Forelimb muscle (tissue), 1 donor: Measurements from ENCODE around the gene MAFG. TPM values are rescaled to one million over a fixed set of nuclear protein-coding genes. Genes with fewer than 3 reads are reported as not detected.
"Not testable (repeated sequence)": the region's sequence is repeated elsewhere in the genome, so short reads cannot be mapped to it uniquely, and the experiment has no call there.

ENCODE experiments used
- DNase-seq: peaks from one replicate; pipeline ENCODE4 v3.0.0-alpha.2; 2013; ENCODE audit warnings: low read depth
- polyA plus RNA-seq: library from polyadenylated mRNA; unstranded; fragments of 120-200 nt; gene quantifications from one replicate; pipeline ENCODE4 v1.2.1, GENCODE V29; 2013; ENCODE audit not compliant: insufficient read length

MAFG gene
- polyA plus RNA-seq, 1 donor = 16.3 TPM

- no peak for DNase-seq
These were observed 4.0 kb downstream of the MAFG start for GRCh38 chr17:81923302-81924260.

DNA sequence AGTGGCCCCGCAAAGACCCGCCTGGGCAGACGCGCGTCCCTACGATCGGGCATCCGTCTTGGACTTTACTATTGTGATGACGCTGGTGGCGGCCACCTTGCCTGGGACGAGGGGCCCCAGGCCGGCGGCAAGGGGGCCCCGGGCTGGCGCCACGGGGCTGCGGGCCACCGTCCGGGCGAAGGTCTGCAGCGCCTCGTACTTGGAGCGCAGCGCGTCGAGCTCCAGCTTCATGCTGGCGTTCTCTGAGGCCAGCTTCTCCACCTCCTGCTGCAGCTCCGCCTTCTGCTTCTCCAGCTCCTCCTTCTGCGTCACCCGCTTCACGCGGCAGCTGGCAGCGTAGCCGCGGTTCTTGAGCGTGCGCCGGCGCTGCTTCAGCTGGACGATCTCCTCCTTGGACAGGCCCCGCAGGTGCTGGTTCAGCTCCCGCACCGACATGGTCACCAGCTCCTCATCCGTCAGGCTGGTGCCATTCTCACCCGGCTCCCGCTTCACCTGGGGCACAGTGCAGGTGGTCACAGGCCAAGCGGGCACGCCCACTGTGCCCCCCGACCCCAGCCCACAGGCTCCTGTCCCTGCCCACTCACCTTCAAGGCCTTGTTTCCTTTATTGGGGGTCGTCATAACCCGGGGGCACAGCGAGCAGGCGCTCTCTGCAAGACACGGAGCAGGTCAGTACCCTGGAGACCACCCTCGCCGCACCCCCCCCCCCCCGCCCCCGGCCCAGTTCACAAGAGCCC lies 4.8 kb downstream of the MAFG start:
- DNase-seq = no peak

DNA sequence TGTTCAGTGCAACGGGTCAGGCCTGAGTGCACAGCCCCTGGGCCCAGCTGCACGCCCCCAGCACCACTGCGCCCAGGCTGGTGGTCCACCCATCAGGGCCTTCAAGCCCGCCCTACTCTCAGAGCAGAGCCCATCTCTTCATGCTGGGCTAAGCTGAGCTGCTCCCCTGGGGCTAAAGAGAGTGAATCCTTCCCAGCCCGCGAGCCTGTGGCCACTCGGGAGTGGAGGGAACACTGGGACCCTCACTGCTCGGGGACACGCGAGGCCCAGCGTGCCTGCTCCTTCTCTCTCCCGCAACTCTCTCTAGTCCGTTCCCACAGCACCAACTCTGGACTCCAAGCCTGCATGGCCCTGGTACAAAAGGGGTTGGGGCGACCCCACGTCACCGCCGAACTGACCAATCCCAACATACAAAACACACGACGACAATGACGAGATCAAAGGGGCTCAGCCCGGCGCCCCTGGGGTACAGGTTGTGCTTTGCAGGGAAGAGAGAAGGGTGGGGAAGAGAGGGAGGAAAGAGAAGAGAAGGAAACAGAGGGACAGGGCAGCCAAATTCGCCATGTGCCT lies 5.5 kb downstream of the MAFG start:
- no peak for DNase-seq

GRCh38 chr17:81921537-81921862 lies 6.0 kb downstream of the MAFG start:
- no peak for DNase-seq

DNA sequence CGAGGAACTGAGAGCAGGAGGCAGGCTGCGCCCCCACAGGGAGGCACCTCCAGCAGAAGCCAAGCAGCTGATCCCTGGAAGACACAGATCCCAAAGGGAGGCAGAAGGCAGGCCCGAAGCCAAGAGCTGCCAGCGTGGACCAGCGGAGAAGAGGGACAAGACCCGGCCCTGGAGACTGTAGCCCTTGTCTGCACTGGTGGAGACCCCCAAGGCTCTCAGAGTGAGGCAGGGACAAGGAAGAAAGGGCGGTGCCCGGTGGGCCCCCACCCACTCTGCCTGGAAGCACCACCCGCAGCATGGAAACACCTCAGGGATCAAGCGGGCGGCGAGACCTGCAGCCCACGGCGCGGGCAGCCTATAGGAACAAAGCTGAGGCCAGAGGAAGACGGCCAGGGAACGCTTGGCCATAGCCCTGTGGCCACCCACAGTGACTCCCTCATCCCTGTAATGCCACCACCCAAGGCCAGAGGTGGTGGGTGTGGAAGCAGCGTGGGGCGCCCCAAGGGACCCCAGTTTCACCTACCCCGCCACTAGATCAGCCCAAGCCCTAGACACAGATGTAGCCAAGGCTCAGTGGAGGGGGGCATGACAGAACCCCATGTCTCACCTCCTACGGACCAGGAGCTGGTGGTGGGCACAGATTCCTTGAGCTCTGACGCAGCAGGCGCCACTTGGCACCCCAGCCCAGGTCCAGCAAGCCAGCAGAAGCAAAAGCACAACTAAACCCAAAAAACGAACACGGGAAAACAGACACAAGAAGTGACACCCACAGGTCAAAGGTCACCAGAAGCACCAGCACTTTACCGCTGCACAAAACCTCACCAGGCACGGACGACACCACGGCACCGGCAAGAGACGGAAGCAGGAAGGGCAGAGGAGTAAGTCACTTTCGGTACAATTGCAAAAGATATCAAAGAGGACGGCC lies 6.7 kb downstream of the MAFG start:
- DNase-seq = no peak

DNA sequence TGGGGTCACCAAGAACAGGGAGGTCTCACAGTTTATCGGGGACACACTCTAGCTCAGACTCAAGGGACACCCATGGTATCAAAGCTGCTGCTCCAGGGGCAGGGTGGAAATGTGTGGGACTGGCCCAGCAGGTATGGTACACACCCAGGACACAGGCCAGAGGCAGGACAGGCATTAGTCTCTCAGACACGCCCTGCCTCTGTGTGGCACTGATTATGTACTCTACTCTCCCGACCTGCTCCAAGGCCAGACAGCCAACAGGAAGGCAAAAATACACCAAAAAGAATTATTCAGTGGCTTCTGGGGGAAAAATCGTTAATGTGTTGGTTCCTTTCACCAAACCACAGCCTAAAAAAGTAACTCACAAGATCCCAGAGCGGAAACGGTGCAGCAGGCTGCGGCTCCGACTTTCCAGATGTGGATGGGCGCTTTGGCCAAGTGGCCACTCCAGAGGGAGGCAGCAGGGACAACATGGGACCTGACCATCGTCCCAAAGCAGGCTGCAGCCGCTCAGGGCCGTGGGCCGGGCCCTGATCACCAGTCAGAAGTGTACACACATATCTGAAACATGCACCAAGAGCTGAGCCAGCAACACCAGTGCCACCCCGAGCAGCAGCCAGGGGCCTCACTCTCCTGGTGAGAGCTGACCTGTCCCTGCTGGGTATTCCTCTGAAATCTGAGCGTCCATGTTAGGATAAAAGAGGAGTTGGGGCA lies 8.5 kb downstream of the MAFG start:
- no peak for DNase-seq

GRCh38 chr17:81918333-81918669 lies 9.2 kb downstream of the MAFG start:
- DNase-seq = not testable (repeated sequence)

DNA sequence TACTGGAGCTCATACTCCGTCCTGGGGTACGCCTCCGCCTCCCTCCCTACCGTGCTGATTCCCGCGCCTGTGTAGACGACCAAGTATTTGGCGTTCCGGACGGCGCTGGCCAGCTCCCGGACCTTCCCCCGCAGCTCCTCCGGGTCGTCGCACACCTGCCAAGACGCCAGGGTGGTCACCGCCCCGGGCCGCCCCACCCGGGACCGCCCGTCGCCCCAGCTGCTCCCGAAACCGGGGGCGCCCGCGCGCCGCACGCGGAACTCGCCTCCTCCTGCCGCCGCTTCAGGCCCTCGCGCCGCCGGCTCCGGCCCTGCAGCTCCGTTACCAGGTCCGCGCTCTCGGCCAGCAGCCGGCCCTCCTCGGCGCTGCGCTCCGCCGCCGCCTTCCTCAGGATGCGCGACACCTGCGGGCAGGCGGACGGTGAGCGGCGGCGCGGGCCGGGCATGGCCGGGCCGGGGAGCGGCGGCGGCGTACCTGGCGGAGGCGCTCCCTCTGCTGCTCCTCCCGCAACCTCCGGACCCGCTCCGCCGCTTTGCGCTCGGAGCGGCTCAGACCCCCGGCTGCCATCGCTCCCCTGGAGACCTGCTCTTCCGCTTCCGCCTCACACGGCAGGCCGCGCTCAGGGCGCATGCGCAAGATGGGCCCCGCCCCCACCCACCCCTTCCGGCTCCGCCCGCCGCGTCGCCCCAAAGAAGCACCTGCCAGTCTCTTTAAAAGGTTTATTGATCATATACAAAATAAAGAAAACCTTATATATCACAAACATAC lies 9.8 kb downstream of the MAFG start, which contains the start of gene SIRT7:
Gene SIRT7 (minus strand): TSS at position 612 of the 768 bp plus-strand sequence. CDS start 45 bp downstream, at position 567.
- DNase-seq = no peak

GRCh38 chr17:81916234-81917001 lies 11.1 kb downstream of the MAFG start:
- no peak for DNase-seq

DNA sequence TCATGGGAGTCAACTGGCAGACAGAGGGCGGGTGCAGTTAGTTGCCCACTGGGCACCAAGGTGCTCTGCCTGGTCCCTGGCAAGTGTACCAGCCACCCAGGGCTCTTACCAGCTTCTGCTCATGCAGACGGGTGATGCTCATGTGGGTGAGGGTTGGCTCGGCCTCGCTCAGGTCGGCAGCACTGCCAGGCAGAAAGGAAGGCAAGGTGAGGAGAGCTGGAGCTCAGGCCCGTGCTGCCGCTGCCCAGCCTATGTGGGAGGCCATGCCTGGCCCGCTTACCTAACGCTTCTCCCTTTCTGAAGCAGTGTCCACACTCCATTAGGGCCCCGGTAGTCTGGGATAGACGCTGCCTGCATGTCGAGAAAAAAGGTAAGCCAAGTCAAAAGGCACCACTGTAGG lies 12.2 kb downstream of the MAFG start:
- no peak for DNase-seq

GRCh38 chr17:81914103-81914850 lies 13.3 kb downstream of the MAFG start:
- no peak for DNase-seq

DNA sequence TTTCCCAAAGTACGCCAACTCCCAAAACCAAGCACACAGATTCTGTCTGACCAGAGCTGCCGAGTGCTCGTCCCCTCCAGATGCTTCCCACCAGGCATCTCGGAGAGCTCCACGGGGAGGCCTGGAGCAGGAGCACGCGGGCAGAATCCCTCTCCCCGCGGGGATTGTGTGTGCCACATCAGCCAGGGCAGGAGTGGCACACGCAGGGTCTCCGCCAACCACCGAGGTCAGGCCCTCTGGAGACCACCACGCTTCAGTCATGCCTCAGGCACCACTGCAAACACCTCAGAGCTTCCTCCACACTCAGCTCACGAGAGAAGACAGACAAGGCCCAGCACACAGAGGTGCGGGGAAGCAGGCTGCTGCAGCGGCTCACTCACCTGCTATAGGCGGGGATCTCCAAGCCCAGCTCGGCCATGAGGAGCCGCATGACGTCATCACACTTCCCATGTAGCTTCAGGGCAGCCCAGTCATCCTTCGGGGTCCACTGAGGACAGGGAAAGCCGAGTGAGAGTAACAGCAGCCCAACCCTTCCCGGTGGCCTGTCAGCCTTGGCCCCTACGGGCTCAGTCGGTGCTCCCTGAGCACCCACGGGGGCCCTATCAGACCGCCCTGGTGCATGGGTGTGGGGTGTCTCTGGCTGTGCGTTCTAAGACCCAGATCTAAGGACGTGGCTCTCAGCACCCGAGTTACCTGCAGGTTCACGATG lies 14.0 kb downstream of the MAFG start:
- no peak for DNase-seq

GRCh38 chr17:81912441-81913309 lies 14.9 kb downstream of the MAFG start:
- DNase-seq = no peak

- no peak for DNase-seq
These were observed 15.6 kb downstream of the MAFG start for GRCh38 chr17:81911969-81912368.

DNA sequence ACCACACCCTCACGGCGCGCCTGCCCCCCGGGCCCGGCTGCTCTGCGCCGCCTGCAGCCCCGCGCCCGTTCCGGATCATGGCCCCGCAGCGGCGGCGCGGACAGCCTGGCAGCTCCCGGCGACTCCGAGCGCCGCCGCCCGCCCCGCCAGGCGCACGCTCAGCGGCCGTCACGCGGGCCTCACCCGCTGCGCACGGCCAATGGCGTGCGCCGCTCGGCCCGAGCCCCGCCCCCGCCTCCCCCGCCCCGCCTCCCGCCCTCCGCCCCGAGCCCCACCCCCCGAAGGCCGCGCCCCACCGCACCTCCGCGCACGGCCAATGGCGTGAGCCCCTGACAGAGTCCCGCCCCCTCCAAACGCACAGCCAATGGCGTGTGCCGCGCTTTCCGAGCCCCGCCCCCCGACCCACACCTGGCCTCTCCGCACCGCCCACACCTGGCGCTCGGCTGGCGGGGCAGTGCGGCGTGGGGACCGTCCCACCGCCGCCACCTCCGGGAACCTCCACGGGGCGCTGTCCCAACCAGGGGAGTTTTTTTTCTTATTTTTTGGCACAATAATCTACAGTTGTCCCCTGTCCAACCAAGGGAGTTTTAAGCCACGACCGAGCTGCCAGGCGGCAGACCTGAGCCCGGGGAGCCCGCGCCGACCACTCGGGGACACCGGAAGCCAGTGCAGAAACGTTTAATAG lies 16.1 kb downstream of the MAFG start, which contains the start of gene PCYT2:
Gene PCYT2 (minus strand): TSS at position 123 of the 685 bp plus-strand sequence. CDS start 44 bp downstream, at position 79.
- peak; percentile 50 for DNase-seq

DNA sequence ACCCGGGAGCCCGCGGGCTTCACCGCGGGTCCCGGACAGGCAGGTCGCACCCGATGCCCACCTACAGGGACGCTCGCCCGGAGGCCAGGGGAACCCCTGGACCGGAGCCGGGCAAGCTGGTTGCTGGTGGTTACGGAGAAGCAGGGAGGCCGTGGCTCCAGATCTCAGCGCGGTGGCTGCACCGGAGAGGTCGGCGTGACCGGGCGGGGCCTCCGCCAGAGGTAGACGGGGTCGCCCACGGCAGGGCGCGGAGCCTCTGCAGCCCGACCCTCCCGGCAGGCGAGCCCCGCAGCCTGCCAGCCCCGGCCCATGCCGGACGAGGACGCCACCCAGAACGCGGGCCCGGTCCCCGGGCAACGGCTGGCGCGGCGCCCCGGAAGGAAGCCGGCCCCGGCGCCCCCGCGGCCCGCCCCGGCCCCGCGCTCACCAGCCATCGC lies 16.7 kb downstream of the MAFG start:
- DNase-seq = no peak
